ENCODE results near the gene RAB20.

RAB20 gene

GRCh38 chr13:110528371-110528770, 33.2 kb downstream of the RAB20 start:
- no peak for DNase-seq

- DNase-seq, result no peak
Measured at GRCh38 chr13:110525328-110526319, 35.9 kb downstream of the RAB20 start.

DNA sequence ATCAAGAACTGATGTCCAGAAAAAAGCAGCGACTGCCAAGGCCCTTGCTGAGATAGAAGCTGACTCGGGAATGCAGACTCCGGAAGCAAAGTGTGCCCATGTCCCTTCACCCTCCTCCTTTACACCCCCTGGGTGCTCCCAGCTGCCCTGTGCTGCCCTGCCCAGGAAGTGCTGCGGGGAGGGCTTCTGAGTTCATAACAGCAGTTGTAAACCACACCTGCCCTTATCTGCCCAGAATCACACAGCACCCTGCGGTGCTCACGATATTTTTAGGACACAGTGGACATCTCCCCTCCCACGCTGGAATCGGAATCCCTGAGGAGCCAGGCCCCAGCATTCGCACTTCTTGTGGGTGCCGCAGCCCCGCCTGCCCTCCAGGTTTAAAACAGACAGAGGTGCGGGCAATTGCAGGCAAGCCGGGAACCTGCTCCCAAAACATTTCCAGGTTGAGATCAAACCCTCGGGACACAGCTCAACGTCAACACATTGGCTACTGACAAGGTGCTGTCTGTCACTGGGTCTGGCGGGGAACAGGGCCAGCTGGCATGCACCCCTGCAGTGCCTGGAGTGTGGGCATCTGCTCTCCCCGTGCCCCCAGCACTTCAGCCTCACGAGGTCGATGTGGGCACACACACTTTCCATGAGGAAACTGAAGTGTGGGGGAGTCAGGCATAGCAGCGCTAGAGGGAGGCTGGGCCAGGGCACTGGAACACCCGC, 36.8 kb downstream of the RAB20 start:
- DNase-seq, result no peak

GRCh38 chr13:110523838-110524540, 37.5 kb downstream of the RAB20 start:
- no peak for DNase-seq

- DNase-seq, result no peak
Measured at GRCh38 chr13:110523180-110523579, 38.3 kb downstream of the RAB20 start.

DNA sequence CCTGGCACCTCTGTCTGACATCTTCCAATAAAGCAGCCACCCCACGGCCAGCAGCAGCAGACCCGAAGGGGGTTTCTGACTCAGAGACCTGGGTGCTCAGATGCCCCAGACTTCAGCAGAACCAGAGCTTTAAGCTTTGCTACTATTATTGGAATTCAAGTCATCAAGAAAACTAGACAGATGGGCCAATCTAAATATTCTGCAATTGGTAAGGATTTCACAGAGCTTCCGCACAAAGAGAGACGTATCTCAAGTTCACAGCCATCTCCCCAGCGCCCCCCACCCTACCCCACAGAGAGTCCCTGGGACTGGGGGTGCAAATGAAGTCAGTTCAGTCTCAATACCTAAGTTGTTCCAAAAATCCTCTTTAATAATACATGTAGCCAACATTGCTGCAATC, 38.8 kb downstream of the RAB20 start:
- no peak for DNase-seq

DNA sequence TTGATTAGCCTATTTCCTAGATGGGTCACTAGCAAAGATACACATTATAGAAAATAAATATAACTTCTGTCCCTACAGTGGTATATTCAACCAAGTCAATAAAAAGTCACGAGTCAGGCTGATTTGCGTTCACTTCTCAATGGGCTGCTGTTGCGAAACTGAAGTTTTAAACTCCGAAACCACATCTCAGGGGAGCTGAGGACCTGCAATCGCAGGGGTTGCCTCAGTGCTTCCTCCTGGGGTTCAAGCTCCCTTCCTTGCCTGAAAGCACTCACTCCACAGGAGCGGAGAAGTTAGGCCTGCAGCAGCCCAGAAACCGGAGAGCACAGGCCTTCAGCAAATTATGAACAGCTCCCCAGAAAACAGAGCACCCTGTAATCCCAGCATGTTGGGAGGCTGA, 39.6 kb downstream of the RAB20 start:
- peak in 1 of 2 donors; percentile 50 for DNase-seq

GRCh38 chr13:110521296-110521680, 40.2 kb downstream of the RAB20 start:
- no peak for DNase-seq

GRCh38 chr13:110520431-110521295, 40.9 kb downstream of the RAB20 start:
- DNase-seq, result peak in 1 of 2 donors; percentile 66

GRCh38 chr13:110519506-110519905, 42.0 kb downstream of the RAB20 start:
- no peak for DNase-seq

- no peak for DNase-seq
Measured at GRCh38 chr13:110519046-110519445, 42.5 kb downstream of the RAB20 start.

GRCh38 chr13:110518571-110518970, 43.0 kb downstream of the RAB20 start:
- DNase-seq, result no peak

DNA sequence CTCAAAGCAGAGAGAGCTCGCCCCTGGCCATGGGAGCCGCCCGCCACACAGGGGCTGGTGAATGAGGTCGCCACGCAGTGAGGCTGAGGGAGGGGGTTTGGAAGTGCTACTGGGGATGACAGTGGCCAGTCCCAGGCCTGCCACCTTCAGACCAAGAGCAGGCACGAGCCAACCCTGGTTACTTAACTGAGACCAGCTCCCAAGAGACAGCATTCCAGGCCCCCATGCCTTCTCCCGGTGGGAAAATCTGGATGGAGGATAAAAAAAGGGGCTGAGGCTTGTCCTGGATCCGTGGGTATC, 43.3 kb downstream of the RAB20 start:
- no peak for DNase-seq

- no peak for DNase-seq
Measured at GRCh38 chr13:110517505-110518225, 43.9 kb downstream of the RAB20 start.

DNA sequence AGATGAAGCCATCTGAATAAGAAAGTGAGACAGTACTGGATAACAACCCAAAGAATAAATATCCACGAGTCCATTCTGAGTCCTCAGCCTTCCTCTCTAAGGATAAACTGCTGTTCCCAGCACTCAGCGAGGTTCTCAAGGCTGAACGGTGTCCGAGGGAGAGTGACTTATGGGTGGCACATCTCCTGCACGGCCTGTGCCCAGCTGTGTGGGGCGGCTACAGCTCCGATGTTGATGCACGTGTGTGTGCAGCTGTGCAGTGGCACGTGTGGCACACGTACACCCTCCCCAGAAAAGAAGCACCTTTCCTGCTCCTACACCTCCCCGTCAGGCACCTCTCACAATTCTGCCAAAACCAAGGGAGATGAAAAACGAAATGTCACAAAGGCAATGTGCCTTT, 45.0 kb downstream of the RAB20 start:
- no peak for DNase-seq

DNA sequence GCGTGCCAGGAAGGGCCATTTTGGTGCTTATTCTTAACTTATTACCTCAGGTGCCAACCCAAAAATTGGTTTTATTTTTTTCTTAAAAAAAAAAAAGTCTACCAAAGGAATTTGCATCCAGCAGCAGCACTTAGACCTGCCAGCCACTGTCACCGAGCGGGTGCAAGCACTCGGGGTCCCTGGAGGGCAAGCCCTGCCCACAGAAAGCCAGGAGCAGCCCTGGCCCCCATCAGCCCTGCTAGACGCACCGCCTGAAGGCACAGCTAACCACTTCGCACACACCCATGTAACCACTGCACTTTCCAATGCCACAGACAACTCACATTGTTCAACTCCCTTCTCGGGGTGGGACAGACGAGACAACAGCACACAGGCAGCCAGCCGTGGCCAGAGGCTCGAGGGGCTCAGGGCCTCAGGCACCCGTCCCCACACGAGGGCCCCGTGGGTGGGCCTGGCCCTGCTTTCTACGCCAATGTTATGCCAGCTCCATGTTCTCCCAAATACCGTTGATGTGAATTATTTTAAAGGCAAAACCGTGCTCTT, 49.3 kb downstream of the RAB20 start:
- DNase-seq, result no peak

DNA sequence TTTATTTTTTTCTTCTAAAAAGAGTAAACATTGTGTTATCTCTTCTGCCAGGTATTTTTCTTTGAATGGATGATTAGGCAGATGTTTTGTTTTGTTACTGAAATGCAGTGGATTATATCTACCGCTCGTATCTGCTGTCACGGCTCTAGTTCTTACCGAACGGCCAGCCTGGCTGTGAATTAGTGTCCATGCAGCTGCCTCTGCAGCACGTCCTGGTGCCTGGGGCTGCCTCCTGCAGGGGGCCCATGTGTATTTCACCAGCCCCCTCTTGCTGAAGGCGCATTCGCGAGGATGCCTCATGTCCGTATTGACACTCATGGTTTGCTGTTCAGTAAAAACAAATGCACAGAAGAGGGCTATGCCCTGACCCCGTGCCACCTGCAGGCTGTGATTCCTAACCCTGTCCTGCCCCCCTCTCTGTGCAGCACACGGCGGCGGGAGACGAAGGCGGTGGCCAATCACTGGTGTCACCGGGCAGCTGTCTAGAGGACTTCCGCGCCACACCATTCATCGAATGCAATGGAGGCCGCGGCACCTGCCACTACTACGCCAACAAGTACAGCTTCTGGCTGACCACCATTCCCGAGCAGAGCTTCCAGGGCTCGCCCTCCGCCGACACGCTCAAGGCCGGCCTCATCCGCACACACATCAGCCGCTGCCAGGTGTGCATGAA, 49.9 kb downstream of the RAB20 start:
- no peak for DNase-seq

GRCh38 chr13:110509971-110510786, 51.3 kb downstream of the RAB20 start:
- no peak for DNase-seq

GRCh38 chr13:110509478-110509926, 52.0 kb downstream of the RAB20 start:
- no peak for DNase-seq

All from CD4-positive, alpha-beta T cell treated with Interleukin-1 beta for 1 hour (primary cell).